Fibroblast of mammary gland (primary cell): ENCODE measurements around the gene SRP14.
A peak's percentile ranks its signal among the peaks of the same experiment; 100 is the strongest.

Source experiments
- DNase-seq: peaks from one replicate; pipeline ENCODE4 v3.0.0-alpha.2; 2010; ENCODE audit warnings: low read depth
- H3K4me3 ChIP-seq: 2 replicates; pipeline ENCODE4 v1.5.1; 2011; ENCODE audit warnings: low read depth, mild to moderate bottlenecking, low read length, moderate library complexity; ENCODE audit not compliant: control insufficient read depth
- CTCF ChIP-seq: conservative IDR thresholded peaks from 2 replicates; pipeline ENCODE4 v1.5.1; 2011; ENCODE audit warnings: low read depth, low read length, inconsistent platforms; ENCODE audit not compliant: control insufficient read depth, insufficient read depth

Gene SRP14

GRCh38 chr15:40072216-40072990 lies 33.4 kb upstream of the SRP14 start:
- no peak overlapping the region for H3K4me3 ChIP-seq
- no peak for TF ChIP-seq CTCF

GRCh38 chr15:40070608-40071218 lies 31.7 kb upstream of the SRP14 start:
- no peak for TF ChIP-seq CTCF
- H3K4me3 ChIP-seq, result no peak overlapping the region
- no peak for DNase-seq

More at GRCh38 chr15:40072216-40072990, 33.4 kb upstream of the SRP14 start:
- DNase-seq, result no peak

- no peak for DNase-seq
- no peak for TF ChIP-seq CTCF
- no peak overlapping the region for H3K4me3 ChIP-seq
These were observed 31.2 kb upstream of the SRP14 start for GRCh38 chr15:40070166-40070557.

GRCh38 chr15:40069178-40070165 lies 30.5 kb upstream of the SRP14 start:
- no peak for TF ChIP-seq CTCF
- DNase-seq, result no peak

GRCh38 chr15:40067921-40068624 lies 29.1 kb upstream of the SRP14 start:
- DNase-seq, result peak; percentile 29
- no peak for TF ChIP-seq CTCF
- no peak overlapping the region for H3K4me3 ChIP-seq

More at GRCh38 chr15:40069178-40070165, 30.5 kb upstream of the SRP14 start:
- no peak overlapping the region for H3K4me3 ChIP-seq

- DNase-seq, result no peak
- H3K4me3 ChIP-seq, result no peak overlapping the region
- no peak for TF ChIP-seq CTCF
These were observed 27.6 kb upstream of the SRP14 start for GRCh38 chr15:40066589-40066988.
